Liver (tissue), 9 donors: ENCODE data around the gene PHYKPL. TPM values are rescaled to one million over a fixed set of nuclear protein-coding genes. Genes with fewer than 3 reads are reported as not detected.

ENCODE experiments used
- DNase-seq: peaks from one replicate; pipeline ENCODE4 v3.0.0-alpha.2; 2017; ENCODE audit warnings: low spot score
- H3K27ac ChIP-seq, 2 donors: one replicate each; pipeline ENCODE4 v1.7.0; 2013; ENCODE audit warnings: inconsistent platforms in 2 of 2, low read length in 2 of 2, control low read depth in 1 of 2, low read depth in 1 of 2, mild to moderate bottlenecking in 1 of 2
- H3K27me3 ChIP-seq, 4 donors: one replicate each; pipeline versions ENCODE4 v1.6.1 to v1.7.0; 2013; ENCODE audit warnings: low read length in 3 of 4, inconsistent platforms in 1 of 4, mild to moderate bottlenecking in 1 of 4, moderate library complexity in 1 of 4; ENCODE audit not compliant: control insufficient read depth in 4 of 4, insufficient read depth in 4 of 4
- H3K36me3 ChIP-seq, 4 donors: one replicate each; pipeline versions ENCODE4 v1.6.1 to v1.7.0; 2013; ENCODE audit warnings: low read length in 3 of 4, mild to moderate bottlenecking in 3 of 4, low read depth in 1 of 4, moderate library complexity in 1 of 4; ENCODE audit not compliant: control insufficient read depth in 4 of 4, insufficient read depth in 3 of 4
- H3K4me1 ChIP-seq, 4 donors: one replicate each; pipeline versions ENCODE4 v1.6.1 to v1.7.0; 2013; ENCODE audit warnings: low read length in 3 of 4, mild to moderate bottlenecking in 3 of 4, moderate library complexity in 1 of 4; ENCODE audit not compliant: control insufficient read depth in 4 of 4, insufficient read depth in 4 of 4
- H3K4me3 ChIP-seq, 3 donors: one replicate each; pipeline versions ENCODE4 v1.6.1 to v1.7.0; 2013; ENCODE audit warnings: low read length in 3 of 3, control low read depth in 1 of 3, low read depth in 1 of 3, mild to moderate bottlenecking in 1 of 3
- H3K9ac ChIP-seq, 2 donors: one replicate each; pipeline ENCODE4 v1.7.0; 2013; ENCODE audit warnings: low read length in 2 of 2, mild to moderate bottlenecking in 2 of 2, moderate library complexity in 2 of 2, control low read depth in 1 of 2, low read depth in 1 of 2
- H3K9me3 ChIP-seq, 4 donors: one replicate each; pipeline versions ENCODE4 v1.6.1 to v1.7.0; 2013; ENCODE audit warnings: low read length in 3 of 4; ENCODE audit not compliant: control insufficient read depth in 4 of 4
- EGR1 ChIP-seq, 2 donors: IDR thresholded peaks; 2 replicates each; pipeline ENCODE4 v1.6.1; 2016 to 2018; ENCODE audit warnings: antibody characterized with exemption in 2 of 2, low read depth in 2 of 2
- GABPA ChIP-seq, 2 donors: IDR thresholded peaks in 1 of 2; conservative IDR thresholded peaks in 1 of 2; 2 replicates each; pipeline ENCODE4 v1.6.1; 2016; ENCODE audit warnings: antibody characterized with exemption in 2 of 2, mild to moderate bottlenecking in 1 of 2, moderate library complexity in 1 of 2
- JUND ChIP-seq, 2 donors: IDR thresholded peaks; 2 replicates each; pipeline ENCODE4 v1.6.1; 2016; ENCODE audit warnings: antibody characterized with exemption in 2 of 2
- NR2F2 ChIP-seq: IDR thresholded peaks from 2 replicates; pipeline ENCODE4 v1.6.1; 2016; ENCODE audit warnings: antibody characterized with exemption
- RAD21 ChIP-seq, 2 donors: IDR thresholded peaks; 2 replicates each; pipeline ENCODE4 v1.6.1; 2016; ENCODE audit warnings: antibody characterized with exemption in 2 of 2, mild to moderate bottlenecking in 2 of 2
- WGBS: extraction: QIAGEN DNeasy Blood & Tissue Kit; methylation state at CpG from one replicate; pipeline ENCODE4 v1.1.7; 2013; 5-methylcytosine and 5-hydroxymethylcytosine counted together
- polyA plus RNA-seq, 2 donors: library from polyadenylated mRNA; stranded (reverse) in 1 of 2; unstranded in 1 of 2; fragments of 200-250 nt in 1 of 2; fragments of >200 nt in 1 of 2; fragmentation: Nextera tagmentation in 1 of 2; extraction: Ambion mirVana in 1 of 2; gene quantifications; one replicate each; pipeline versions ENCODE4 v1.2.1 to v1.2.3, GENCODE V29; 2013 to 2015
- total RNA-seq, 2 donors: library from RNA; depleted of rRNA; stranded (reverse); fragments of >200 nt; gene quantifications; one replicate each; pipeline ENCODE4 v1.2.3, GENCODE V29; 2014
- TF ChIP-seq, protein P1 (sequence below): IDR thresholded peaks from 2 replicates; pipeline ENCODE4 v1.6.1; 2016; ENCODE audit warnings: antibody characterized with exemption
- TF ChIP-seq, protein P2 (sequence below): IDR thresholded peaks from 2 replicates; pipeline ENCODE4 v1.6.1; 2016; ENCODE audit warnings: antibody characterized with exemption
- donor health status: healthy.
- donor health status: healthy.
- donor health status: healthy.
- donor health status: healthy.
- donor health status: healthy.

The PHYKPL gene
- total and polyA plus RNA-seq, 4 donors, result 25.6 to 103 (median 45.0) TPM

DNA sequence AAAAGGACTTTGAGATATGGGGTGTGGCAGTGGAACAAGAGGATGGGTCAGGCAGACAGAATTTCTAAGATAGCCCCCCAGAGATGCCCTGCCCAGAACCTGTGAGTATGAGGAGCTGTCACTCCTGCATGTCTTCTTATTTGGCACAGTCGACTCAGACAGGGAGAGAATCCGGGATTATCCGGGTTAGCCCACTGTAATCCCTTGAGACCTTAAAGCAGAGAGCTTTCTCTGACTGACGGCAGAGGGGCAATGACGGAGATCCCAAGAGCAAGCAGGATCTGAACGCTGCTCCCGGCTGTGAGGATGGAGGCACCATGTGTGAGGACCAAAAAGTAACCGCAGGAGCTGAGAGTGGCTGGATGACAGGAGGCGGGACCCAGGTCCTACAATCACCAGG is 70.1 kb downstream of the PHYKPL start (continued):
- TF ChIP-seq, protein P1, sequence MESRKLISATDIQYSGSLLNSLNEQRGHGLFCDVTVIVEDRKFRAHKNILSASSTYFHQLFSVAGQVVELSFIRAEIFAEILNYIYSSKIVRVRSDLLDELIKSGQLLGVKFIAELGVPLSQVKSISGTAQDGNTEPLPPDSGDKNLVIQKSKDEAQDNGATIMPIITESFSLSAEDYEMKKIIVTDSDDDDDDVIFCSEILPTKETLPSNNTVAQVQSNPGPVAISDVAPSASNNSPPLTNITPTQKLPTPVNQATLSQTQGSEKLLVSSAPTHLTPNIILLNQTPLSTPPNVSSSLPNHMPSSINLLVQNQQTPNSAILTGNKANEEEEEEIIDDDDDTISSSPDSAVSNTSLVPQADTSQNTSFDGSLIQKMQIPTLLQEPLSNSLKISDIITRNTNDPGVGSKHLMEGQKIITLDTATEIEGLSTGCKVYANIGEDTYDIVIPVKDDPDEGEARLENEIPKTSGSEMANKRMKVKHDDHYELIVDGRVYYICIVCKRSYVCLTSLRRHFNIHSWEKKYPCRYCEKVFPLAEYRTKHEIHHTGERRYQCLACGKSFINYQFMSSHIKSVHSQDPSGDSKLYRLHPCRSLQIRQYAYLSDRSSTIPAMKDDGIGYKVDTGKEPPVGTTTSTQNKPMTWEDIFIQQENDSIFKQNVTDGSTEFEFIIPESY, result no peak

DNA sequence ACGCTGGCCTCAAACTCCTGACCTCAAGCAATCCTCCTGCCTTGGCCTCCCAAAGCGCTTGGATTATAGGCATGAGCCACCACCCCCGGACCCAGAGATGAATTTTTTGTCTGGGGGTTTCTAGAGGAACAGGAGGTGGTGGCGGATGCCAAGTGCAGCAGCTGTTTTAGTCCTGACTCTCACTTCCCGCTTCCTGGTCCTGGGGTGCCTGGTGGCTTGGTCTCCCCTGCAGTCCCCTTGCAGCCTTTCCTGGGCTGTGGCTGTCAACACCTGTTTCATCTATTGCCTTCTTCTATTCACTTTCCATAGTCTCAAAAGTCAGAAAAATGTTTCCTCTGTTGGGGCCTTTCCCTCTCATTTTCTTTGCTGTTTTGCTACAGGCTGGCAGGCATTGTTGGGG is 72.4 kb downstream of the PHYKPL start:
- no peak overlapping the region for H3K9ac ChIP-seq
- no peak overlapping the region for H3K4me3 ChIP-seq
- H3K27ac ChIP-seq, result no peak overlapping the region
- no peaks in the 10 kb centered on the region for H3K27me3 ChIP-seq
- no peak for TF ChIP-seq GABPA (IDR thresholded peaks at IDR 0.05 in 1 of 2, conservative IDR thresholded peaks at IDR 0.05 in 1 of 2)
- TF ChIP-seq, protein P2, sequence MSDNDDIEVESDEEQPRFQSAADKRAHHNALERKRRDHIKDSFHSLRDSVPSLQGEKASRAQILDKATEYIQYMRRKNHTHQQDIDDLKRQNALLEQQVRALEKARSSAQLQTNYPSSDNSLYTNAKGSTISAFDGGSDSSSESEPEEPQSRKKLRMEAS, result no peak
- no peak for TF ChIP-seq EGR1 (IDR thresholded peaks at IDR 0.05; ENCODE audit: low read depth in 2 of 2)
- no peak for TF ChIP-seq NR2F2
- no peak for TF ChIP-seq RAD21 (IDR thresholded peaks at IDR 0.05)
- no peak for TF ChIP-seq JUND (IDR thresholded peaks at IDR 0.05)
- TF ChIP-seq, protein P1, result no peak
- WGBS, result 89% methylated on average over 5 of the region's 5 CpGs
- H3K4me1 ChIP-seq, result peaks cover 0 to 7% (median 5%) of the 10 kb centered on the region in 4 donors
- H3K36me3 ChIP-seq, result no peaks in the 10 kb centered on the region
- no peak for DNase-seq
- no peaks in the 10 kb centered on the region for H3K9me3 ChIP-seq

Other genes starting within 250 kb of the PHYKPL start
- gene PROP1, start 236.6 kb downstream of the PHYKPL start, total RNA-seq, result not detected
- gene PROP1, start 236.6 kb downstream of the PHYKPL start, polyA plus RNA-seq, result not detected
- gene N4BP3, start 119.3 kb downstream of the PHYKPL start, total RNA-seq, result under 1 TPM; 0.08 to 0.28 TPM
- under 1 TPM in 1 of 2 donors, not detected in 1; 0.06 TPM for gene N4BP3, start 119.3 kb downstream of the PHYKPL start, polyA plus RNA-seq
- 10 to 100 TPM; 21.6 to 24.8 TPM for gene RMND5B, start 101.8 kb downstream of the PHYKPL start, total RNA-seq
- gene RMND5B, start 101.8 kb downstream of the PHYKPL start, polyA plus RNA-seq, result 10 to 100 TPM; 13.4 to 21.8 TPM
- gene NHP2, start 78.9 kb downstream of the PHYKPL start, total RNA-seq, result 10 to 100 TPM; 44.1 to 59.2 TPM
- 100 to 1,000 TPM in 1 of 2 donors, 10 to 100 TPM in 1; 66.1 to 124 TPM for gene NHP2, start 78.9 kb downstream of the PHYKPL start, polyA plus RNA-seq
- not detected for gene GMCL2, start 45.4 kb downstream of the PHYKPL start, total RNA-seq
- gene GMCL2, start 45.4 kb downstream of the PHYKPL start, polyA plus RNA-seq, result not detected
- gene HNRNPAB, start 28.3 kb downstream of the PHYKPL start, total RNA-seq, result 10 to 100 TPM; 41.4 to 59.4 TPM
- 10 to 100 TPM; 33.7 to 66.3 TPM for gene HNRNPAB, start 28.3 kb downstream of the PHYKPL start, polyA plus RNA-seq